ENCODE data around the gene COL23A1.

The COL23A1 gene

GRCh38 chr5:178357678-178358077 lies 232.5 kb downstream of the COL23A1 start:
- no peak overlapping the region for H3K27ac ChIP-seq (ENCODE audit: low read length)
- H3K36me3 ChIP-seq (ENCODE audit: control insufficient read depth, low read depth, low read length), result no peaks in the 10 kb centered on the region
- no peak overlapping the region for H3K9ac ChIP-seq (ENCODE audit: low read length)
- H3K9me3 ChIP-seq (ENCODE audit: control insufficient read depth, low read depth, low read length), result no peaks in the 10 kb centered on the region
- H3K4me1 ChIP-seq (ENCODE audit: control insufficient read depth, low read depth, low read length), result peaks cover 31% of the 10 kb centered on the region
- no peak overlapping the region for H3K4me3 ChIP-seq (ENCODE audit: low read length)
- H3K27me3 ChIP-seq (ENCODE audit: control insufficient read depth, insufficient read depth, low read length), result no peaks in the 10 kb centered on the region

- H3K4me3 ChIP-seq (ENCODE audit: low read length), result peak overlapping the region; percentile 52
- H3K9ac ChIP-seq (ENCODE audit: low read length), result no peak overlapping the region
- no peak overlapping the region for H3K27ac ChIP-seq (ENCODE audit: low read length)
These were observed 233.1 kb downstream of the COL23A1 start for GRCh38 chr5:178357121-178357521.

GRCh38 chr5:178356431-178356872 lies 233.7 kb downstream of the COL23A1 start:
- Histone ChIP-seq H3K4me1 (ENCODE audit: control insufficient read depth, low read depth, low read length) (peaks cover 26% of the 10 kb centered on the region), H3K4me3 (ENCODE audit: low read length) (peak overlapping the region; percentile 52), H3K9ac (ENCODE audit: low read length) (no peak overlapping the region), H3K36me3 (ENCODE audit: control insufficient read depth, low read depth, low read length) (no peaks in the 10 kb centered on the region), H3K9me3 (ENCODE audit: control insufficient read depth, low read depth, low read length) (no peaks in the 10 kb centered on the region), H3K27ac (ENCODE audit: low read length) (no peak overlapping the region), H3K27me3 (ENCODE audit: control insufficient read depth, insufficient read depth, low read length) (no peaks in the 10 kb centered on the region)

More at GRCh38 chr5:178357121-178357521, 233.1 kb downstream of the COL23A1 start:
- H3K4me1 ChIP-seq (ENCODE audit: control insufficient read depth, low read depth, low read length), result peaks cover 31% of the 10 kb centered on the region
- no peaks in the 10 kb centered on the region for H3K36me3 ChIP-seq (ENCODE audit: control insufficient read depth, low read depth, low read length)
- H3K9me3 ChIP-seq (ENCODE audit: control insufficient read depth, low read depth, low read length), result no peaks in the 10 kb centered on the region
- no peaks in the 10 kb centered on the region for H3K27me3 ChIP-seq (ENCODE audit: control insufficient read depth, insufficient read depth, low read length)

- Histone ChIP-seq H3K9ac (ENCODE audit: low read length) (no peak overlapping the region), H3K4me3 (ENCODE audit: low read length) (no peak overlapping the region)
These were observed 234.5 kb downstream of the COL23A1 start for GRCh38 chr5:178355671-178356070.

GRCh38 chr5:178353461-178353860 lies 236.7 kb downstream of the COL23A1 start:
- Histone ChIP-seq H3K4me3 (ENCODE audit: low read length) (no peak overlapping the region), H3K27me3 (ENCODE audit: control insufficient read depth, insufficient read depth, low read length) (no peaks in the 10 kb centered on the region), H3K9me3 (ENCODE audit: control insufficient read depth, low read depth, low read length) (no peaks in the 10 kb centered on the region), H3K4me1 (ENCODE audit: control insufficient read depth, low read depth, low read length) (peaks cover 26% of the 10 kb centered on the region), H3K27ac (ENCODE audit: low read length) (no peak overlapping the region), H3K36me3 (ENCODE audit: control insufficient read depth, low read depth, low read length) (no peaks in the 10 kb centered on the region), H3K9ac (ENCODE audit: low read length) (no peak overlapping the region)

More at GRCh38 chr5:178355671-178356070, 234.5 kb downstream of the COL23A1 start:
- H3K27me3 ChIP-seq (ENCODE audit: control insufficient read depth, insufficient read depth, low read length), result no peaks in the 10 kb centered on the region
- H3K9me3 ChIP-seq (ENCODE audit: control insufficient read depth, low read depth, low read length), result no peaks in the 10 kb centered on the region
- no peak overlapping the region for H3K27ac ChIP-seq (ENCODE audit: low read length)
- H3K36me3 ChIP-seq (ENCODE audit: control insufficient read depth, low read depth, low read length), result no peaks in the 10 kb centered on the region
- peaks cover 29% of the 10 kb centered on the region for H3K4me1 ChIP-seq (ENCODE audit: control insufficient read depth, low read depth, low read length)

- no peaks in the 10 kb centered on the region for H3K36me3 ChIP-seq (ENCODE audit: control insufficient read depth, low read depth, low read length)
- no peak overlapping the region for H3K9ac ChIP-seq (ENCODE audit: low read length)
- H3K4me1 ChIP-seq (ENCODE audit: control insufficient read depth, low read depth, low read length), result peaks cover 18% of the 10 kb centered on the region
- no peaks in the 10 kb centered on the region for H3K9me3 ChIP-seq (ENCODE audit: control insufficient read depth, low read depth, low read length)
- H3K4me3 ChIP-seq (ENCODE audit: low read length), result no peak overlapping the region
- H3K27ac ChIP-seq (ENCODE audit: low read length), result no peak overlapping the region
- H3K27me3 ChIP-seq (ENCODE audit: control insufficient read depth, insufficient read depth, low read length), result no peaks in the 10 kb centered on the region
These were observed 238.2 kb downstream of the COL23A1 start for GRCh38 chr5:178352035-178352349.

GRCh38 chr5:178351221-178352034 lies 238.8 kb downstream of the COL23A1 start:
- Histone ChIP-seq H3K36me3 (ENCODE audit: control insufficient read depth, low read depth, low read length) (no peaks in the 10 kb centered on the region), H3K4me3 (ENCODE audit: low read length) (no peak overlapping the region), H3K27ac (ENCODE audit: low read length) (no peak overlapping the region), H3K4me1 (ENCODE audit: control insufficient read depth, low read depth, low read length) (peaks cover 14% of the 10 kb centered on the region), H3K9me3 (ENCODE audit: control insufficient read depth, low read depth, low read length) (no peaks in the 10 kb centered on the region), H3K9ac (ENCODE audit: low read length) (no peak overlapping the region), H3K27me3 (ENCODE audit: control insufficient read depth, insufficient read depth, low read length) (no peaks in the 10 kb centered on the region)

- no peaks in the 10 kb centered on the region for H3K27me3 ChIP-seq (ENCODE audit: control insufficient read depth, insufficient read depth, low read length)
- no peak overlapping the region for H3K4me3 ChIP-seq (ENCODE audit: low read length)
- H3K4me1 ChIP-seq (ENCODE audit: control insufficient read depth, low read depth, low read length), result peaks cover 10% of the 10 kb centered on the region
- H3K36me3 ChIP-seq (ENCODE audit: control insufficient read depth, low read depth, low read length), result no peaks in the 10 kb centered on the region
- no peak overlapping the region for H3K9ac ChIP-seq (ENCODE audit: low read length)
- H3K27ac ChIP-seq (ENCODE audit: low read length), result no peak overlapping the region
- H3K9me3 ChIP-seq (ENCODE audit: control insufficient read depth, low read depth, low read length), result no peaks in the 10 kb centered on the region
These were observed 239.6 kb downstream of the COL23A1 start for GRCh38 chr5:178350361-178351220.

- H3K4me1 ChIP-seq (ENCODE audit: control insufficient read depth, low read depth, low read length), result peaks cover 10% of the 10 kb centered on the region
- no peaks in the 10 kb centered on the region for H3K9me3 ChIP-seq (ENCODE audit: control insufficient read depth, low read depth, low read length)
- H3K27me3 ChIP-seq (ENCODE audit: control insufficient read depth, insufficient read depth, low read length), result no peaks in the 10 kb centered on the region
- no peak overlapping the region for H3K9ac ChIP-seq (ENCODE audit: low read length)
- H3K36me3 ChIP-seq (ENCODE audit: control insufficient read depth, low read depth, low read length), result no peaks in the 10 kb centered on the region
- H3K27ac ChIP-seq (ENCODE audit: low read length), result no peak overlapping the region
- no peak overlapping the region for H3K4me3 ChIP-seq (ENCODE audit: low read length)
These were observed 240.4 kb downstream of the COL23A1 start for GRCh38 chr5:178349625-178350353.

- Histone ChIP-seq H3K9ac (ENCODE audit: low read length) (no peak overlapping the region), H3K27ac (ENCODE audit: low read length) (no peak overlapping the region), H3K27me3 (ENCODE audit: control insufficient read depth, insufficient read depth, low read length) (no peaks in the 10 kb centered on the region), H3K9me3 (ENCODE audit: control insufficient read depth, low read depth, low read length) (no peaks in the 10 kb centered on the region), H3K4me3 (ENCODE audit: low read length) (no peak overlapping the region), H3K36me3 (ENCODE audit: control insufficient read depth, low read depth, low read length) (no peaks in the 10 kb centered on the region), H3K4me1 (ENCODE audit: control insufficient read depth, low read depth, low read length) (peaks cover 10% of the 10 kb centered on the region)
These were observed 241.1 kb downstream of the COL23A1 start for GRCh38 chr5:178349075-178349511.

GRCh38 chr5:178348356-178349074 lies 241.7 kb downstream of the COL23A1 start:
- Histone ChIP-seq H3K36me3 (ENCODE audit: control insufficient read depth, low read depth, low read length) (no peaks in the 10 kb centered on the region), H3K4me3 (ENCODE audit: low read length) (no peak overlapping the region), H3K9ac (ENCODE audit: low read length) (no peak overlapping the region), H3K27me3 (ENCODE audit: control insufficient read depth, insufficient read depth, low read length) (no peaks in the 10 kb centered on the region), H3K27ac (ENCODE audit: low read length) (no peak overlapping the region), H3K4me1 (ENCODE audit: control insufficient read depth, low read depth, low read length) (peaks cover 9% of the 10 kb centered on the region), H3K9me3 (ENCODE audit: control insufficient read depth, low read depth, low read length) (no peaks in the 10 kb centered on the region)
